ENCODE data around the gene SEL1L.

Gene SEL1L

DNA sequence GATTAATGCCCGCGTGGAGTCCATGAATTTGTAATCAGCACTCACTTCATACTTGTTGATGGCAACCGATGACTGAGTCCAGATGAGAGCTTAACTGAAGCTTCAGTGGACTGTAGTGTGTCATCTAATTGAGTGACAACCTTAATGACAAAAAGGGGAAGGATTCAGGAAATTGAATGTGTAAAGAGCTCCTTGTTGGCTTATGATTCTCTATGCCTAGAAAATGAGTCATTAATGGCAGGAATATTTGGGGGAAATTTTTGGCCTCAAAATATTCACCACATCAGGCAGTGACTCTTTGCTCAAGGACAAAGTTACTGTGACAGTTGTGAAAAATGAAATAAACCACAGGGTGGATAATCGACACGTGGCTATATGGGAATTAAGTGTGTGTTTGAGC, 78.3 kb downstream of the SEL1L start:
- POLR2A ChIA-PET: no interaction called here
- TF ChIP-seq HOXC10 (CRISPR knock-in tag; IDR thresholded peaks at IDR 0.05) (no peak), ZNF571 (tag by site-specific recombination; IDR thresholded peaks at IDR 0.05) (no peak), ZNF24 (tag by site-specific recombination; IDR thresholded peaks at IDR 0.05) (no peak)
- no peak overlapping the region for H3K27ac ChIP-seq (ENCODE audit: extremely low read depth, low read depth, low read length)
- H3K4me3 ChIP-seq (ENCODE audit: low read depth, low read length): no peak overlapping the region
- no peaks in the 10 kb centered on the region for H3K9me3 ChIP-seq (ENCODE audit: control insufficient read depth, insufficient read depth, low read depth, low read length)
- no peaks in the 10 kb centered on the region for H3K36me3 ChIP-seq (ENCODE audit: control insufficient read depth in 2 of 2, insufficient read depth in 1 of 2, low read length in 2 of 2)
- H3K4me1 ChIP-seq (ENCODE audit: control insufficient read depth, insufficient read depth, low read length): no peaks in the 10 kb centered on the region; the same call in 1 of the 2 replicates
- CTCF ChIA-PET: interaction anchor here (0.6 to 9.3 kb wide), 7 partner anchors 9 to 290 kb away, joined by 3 to 169 read pairs (median 3); no protein-coding TSS in a partner anchor

DNA sequence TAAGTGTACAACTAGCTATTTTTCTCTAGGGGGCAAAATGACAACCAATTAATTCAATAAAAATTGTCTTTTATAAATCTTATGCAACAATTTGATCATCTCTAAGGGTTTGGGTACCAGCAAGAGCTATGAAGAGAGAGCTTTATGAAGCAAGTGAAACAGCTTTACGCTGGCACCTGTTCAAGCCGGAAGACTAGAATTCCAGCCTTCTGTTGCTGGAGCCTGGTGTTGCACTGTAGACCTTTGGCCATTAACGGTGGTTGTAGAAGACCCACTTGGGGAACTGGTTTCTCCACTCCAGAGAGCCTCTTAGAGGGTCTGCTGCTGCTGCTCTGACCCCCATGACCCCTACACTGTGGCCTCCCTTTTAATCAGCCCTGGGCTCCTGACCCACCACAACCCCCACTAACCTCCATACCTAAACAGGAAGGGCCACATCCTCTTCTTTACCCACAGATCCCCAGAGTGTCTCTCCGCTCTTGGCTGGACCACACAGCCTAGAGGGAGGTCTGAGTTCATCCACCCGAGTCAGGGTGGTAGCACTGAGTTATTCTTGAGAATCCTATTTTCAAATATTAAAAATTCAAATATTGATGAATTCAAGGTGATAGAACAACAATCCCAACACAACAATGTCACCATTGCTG, 79.0 kb downstream of the SEL1L start:
- TF ChIP-seq, protein P1, sequence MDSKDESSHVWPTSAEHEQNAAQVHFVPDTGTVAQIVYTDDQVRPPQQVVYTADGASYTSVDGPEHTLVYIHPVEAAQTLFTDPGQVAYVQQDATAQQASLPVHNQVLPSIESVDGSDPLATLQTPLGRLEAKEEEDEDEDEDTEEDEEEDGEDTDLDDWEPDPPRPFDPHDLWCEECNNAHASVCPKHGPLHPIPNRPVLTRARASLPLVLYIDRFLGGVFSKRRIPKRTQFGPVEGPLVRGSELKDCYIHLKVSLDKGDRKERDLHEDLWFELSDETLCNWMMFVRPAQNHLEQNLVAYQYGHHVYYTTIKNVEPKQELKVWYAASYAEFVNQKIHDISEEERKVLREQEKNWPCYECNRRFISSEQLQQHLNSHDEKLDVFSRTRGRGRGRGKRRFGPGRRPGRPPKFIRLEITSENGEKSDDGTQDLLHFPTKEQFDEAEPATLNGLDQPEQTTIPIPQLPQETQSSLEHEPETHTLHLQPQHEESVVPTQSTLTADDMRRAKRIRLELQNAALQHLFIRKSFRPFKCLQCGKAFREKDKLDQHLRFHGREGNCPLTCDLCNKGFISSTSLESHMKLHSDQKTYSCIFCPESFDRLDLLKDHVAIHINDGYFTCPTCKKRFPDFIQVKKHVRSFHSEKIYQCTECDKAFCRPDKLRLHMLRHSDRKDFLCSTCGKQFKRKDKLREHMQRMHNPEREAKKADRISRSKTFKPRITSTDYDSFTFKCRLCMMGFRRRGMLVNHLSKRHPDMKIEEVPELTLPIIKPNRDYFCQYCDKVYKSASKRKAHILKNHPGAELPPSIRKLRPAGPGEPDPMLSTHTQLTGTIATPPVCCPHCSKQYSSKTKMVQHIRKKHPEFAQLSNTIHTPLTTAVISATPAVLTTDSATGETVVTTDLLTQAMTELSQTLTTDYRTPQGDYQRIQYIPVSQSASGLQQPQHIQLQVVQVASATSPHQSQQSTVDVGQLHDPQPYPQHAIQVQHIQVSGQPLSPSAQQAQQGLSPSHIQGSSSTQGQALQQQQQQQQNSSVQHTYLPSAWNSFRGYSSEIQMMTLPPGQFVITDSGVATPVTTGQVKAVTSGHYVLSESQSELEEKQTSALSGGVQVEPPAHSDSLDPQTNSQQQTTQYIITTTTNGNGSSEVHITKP (tag by site-specific recombination; IDR thresholded peaks at IDR 0.05): no peak
- TF ChIP-seq ZNF623 (tag by site-specific recombination; IDR thresholded peaks at IDR 0.05) (no peak), ZNF157 (tag by site-specific recombination; IDR thresholded peaks at IDR 0.05) (no peak), SALL2 (tag by site-specific recombination; IDR thresholded peaks at IDR 0.05; ENCODE audit: borderline replicate concordance) (no peak), ZNF335 (tag by site-specific recombination; conservative IDR thresholded peaks at IDR 0.05) (no peak), ZNF16 (tag by site-specific recombination; IDR thresholded peaks at IDR 0.05; ENCODE audit: low read depth) (no peak), ZNF138 (tag by site-specific recombination; IDR thresholded peaks at IDR 0.05; ENCODE audit: borderline replicate concordance) (no peak), ZBTB48 (tag by site-specific recombination; IDR thresholded peaks at IDR 0.05) (no peak), ZNF664 (tag by site-specific recombination; IDR thresholded peaks at IDR 0.05) (no peak), HOXA7 (CRISPR knock-in tag; IDR thresholded peaks at IDR 0.05; ENCODE audit: borderline replicate concordance) (no peak)
- TF ChIP-seq, protein P2, sequence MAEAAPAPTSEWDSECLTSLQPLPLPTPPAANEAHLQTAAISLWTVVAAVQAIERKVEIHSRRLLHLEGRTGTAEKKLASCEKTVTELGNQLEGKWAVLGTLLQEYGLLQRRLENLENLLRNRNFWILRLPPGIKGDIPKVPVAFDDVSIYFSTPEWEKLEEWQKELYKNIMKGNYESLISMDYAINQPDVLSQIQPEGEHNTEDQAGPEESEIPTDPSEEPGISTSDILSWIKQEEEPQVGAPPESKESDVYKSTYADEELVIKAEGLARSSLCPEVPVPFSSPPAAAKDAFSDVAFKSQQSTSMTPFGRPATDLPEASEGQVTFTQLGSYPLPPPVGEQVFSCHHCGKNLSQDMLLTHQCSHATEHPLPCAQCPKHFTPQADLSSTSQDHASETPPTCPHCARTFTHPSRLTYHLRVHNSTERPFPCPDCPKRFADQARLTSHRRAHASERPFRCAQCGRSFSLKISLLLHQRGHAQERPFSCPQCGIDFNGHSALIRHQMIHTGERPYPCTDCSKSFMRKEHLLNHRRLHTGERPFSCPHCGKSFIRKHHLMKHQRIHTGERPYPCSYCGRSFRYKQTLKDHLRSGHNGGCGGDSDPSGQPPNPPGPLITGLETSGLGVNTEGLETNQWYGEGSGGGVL (tag by site-specific recombination; IDR thresholded peaks at IDR 0.05): no peak
- TF ChIP-seq, protein P3, sequence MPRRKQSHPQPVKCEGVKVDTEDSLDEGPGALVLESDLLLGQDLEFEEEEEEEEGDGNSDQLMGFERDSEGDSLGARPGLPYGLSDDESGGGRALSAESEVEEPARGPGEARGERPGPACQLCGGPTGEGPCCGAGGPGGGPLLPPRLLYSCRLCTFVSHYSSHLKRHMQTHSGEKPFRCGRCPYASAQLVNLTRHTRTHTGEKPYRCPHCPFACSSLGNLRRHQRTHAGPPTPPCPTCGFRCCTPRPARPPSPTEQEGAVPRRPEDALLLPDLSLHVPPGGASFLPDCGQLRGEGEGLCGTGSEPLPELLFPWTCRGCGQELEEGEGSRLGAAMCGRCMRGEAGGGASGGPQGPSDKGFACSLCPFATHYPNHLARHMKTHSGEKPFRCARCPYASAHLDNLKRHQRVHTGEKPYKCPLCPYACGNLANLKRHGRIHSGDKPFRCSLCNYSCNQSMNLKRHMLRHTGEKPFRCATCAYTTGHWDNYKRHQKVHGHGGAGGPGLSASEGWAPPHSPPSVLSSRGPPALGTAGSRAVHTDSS (tag by site-specific recombination; IDR thresholded peaks at IDR 0.05): no peak
- TF ChIP-seq, protein P4, sequence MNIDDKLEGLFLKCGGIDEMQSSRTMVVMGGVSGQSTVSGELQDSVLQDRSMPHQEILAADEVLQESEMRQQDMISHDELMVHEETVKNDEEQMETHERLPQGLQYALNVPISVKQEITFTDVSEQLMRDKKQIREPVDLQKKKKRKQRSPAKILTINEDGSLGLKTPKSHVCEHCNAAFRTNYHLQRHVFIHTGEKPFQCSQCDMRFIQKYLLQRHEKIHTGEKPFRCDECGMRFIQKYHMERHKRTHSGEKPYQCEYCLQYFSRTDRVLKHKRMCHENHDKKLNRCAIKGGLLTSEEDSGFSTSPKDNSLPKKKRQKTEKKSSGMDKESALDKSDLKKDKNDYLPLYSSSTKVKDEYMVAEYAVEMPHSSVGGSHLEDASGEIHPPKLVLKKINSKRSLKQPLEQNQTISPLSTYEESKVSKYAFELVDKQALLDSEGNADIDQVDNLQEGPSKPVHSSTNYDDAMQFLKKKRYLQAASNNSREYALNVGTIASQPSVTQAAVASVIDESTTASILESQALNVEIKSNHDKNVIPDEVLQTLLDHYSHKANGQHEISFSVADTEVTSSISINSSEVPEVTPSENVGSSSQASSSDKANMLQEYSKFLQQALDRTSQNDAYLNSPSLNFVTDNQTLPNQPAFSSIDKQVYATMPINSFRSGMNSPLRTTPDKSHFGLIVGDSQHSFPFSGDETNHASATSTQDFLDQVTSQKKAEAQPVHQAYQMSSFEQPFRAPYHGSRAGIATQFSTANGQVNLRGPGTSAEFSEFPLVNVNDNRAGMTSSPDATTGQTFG (tag by site-specific recombination; IDR thresholded peaks at IDR 0.05; ENCODE audit: borderline replicate concordance): no peak
- TF ChIP-seq, protein P5, sequence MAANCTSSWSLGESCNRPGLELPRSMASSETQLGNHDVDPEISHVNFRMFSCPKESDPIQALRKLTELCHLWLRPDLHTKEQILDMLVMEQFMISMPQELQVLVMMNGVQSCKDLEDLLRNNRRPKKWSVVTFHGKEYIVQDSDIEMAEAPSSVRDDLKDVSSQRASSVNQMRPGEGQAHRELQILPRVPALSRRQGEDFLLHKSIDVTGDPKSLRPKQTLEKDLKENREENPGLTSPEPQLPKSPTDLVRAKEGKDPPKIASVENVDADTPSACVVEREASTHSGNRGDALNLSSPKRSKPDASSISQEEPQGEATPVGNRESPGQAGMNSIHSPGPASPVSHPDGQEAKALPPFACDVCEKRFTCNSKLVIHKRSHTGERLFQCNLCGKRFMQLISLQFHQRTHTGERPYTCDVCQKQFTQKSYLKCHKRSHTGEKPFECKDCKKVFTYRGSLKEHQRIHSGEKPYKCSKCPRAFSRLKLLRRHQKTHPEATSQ (tag by site-specific recombination; IDR thresholded peaks at IDR 0.05): no peak
- TF ChIP-seq, protein P6, sequence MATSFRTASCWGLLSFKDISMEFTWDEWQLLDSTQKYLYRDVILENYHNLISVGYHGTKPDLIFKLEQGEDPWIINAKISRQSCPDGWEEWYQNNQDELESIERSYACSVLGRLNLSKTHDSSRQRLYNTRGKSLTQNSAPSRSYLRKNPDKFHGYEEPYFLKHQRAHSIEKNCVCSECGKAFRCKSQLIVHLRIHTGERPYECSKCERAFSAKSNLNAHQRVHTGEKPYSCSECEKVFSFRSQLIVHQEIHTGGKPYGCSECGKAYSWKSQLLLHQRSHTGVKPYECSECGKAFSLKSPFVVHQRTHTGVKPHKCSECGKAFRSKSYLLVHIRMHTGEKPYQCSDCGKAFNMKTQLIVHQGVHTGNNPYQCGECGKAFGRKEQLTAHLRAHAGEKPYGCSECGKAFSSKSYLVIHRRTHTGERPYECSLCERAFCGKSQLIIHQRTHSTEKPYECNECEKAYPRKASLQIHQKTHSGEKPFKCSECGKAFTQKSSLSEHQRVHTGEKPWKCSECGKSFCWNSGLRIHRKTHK (tag by site-specific recombination; IDR thresholded peaks at IDR 0.05): no peak
- POLR2A ChIA-PET: interaction anchor here (3.0 kb wide), 1 partner anchor 236 kb away, joined by 7 read pairs; no protein-coding TSS in a partner anchor

More for the DNA sequence above, 79.0 kb downstream of the SEL1L start:
- H3K27ac ChIP-seq (ENCODE audit: extremely low read depth, low read depth, low read length): no peak overlapping the region
- no peaks in the 10 kb centered on the region for H3K36me3 ChIP-seq (ENCODE audit: control insufficient read depth in 2 of 2, insufficient read depth in 1 of 2, low read length in 2 of 2)
- H3K4me3 ChIP-seq (ENCODE audit: low read depth, low read length): no peak overlapping the region
- peaks cover 3% of the 10 kb centered on the region; the same call in 1 of the 2 replicates for H3K4me1 ChIP-seq (ENCODE audit: control insufficient read depth, insufficient read depth, low read length)
- no peaks in the 10 kb centered on the region for H3K9me3 ChIP-seq (ENCODE audit: control insufficient read depth, insufficient read depth, low read depth, low read length)
- CTCF ChIA-PET: interaction anchor here (0.6 to 9.3 kb wide), 7 partner anchors 9 to 291 kb away, joined by 3 to 169 read pairs (median 4); no protein-coding TSS in a partner anchor

Measured in HEK293 (cell line).